SK-N-SH (cell line): ENCODE data around the gene PTPN4. TPM values are rescaled to one million over a fixed set of nuclear protein-coding genes. Genes with fewer than 3 reads are reported as not detected.
A peak's percentile ranks its signal among the peaks of the same experiment; 100 is the strongest.

ENCODE experiments used
- CTCF ChIA-PET: fragments of 300-600, 350-600 bp; formaldehyde crosslinking; extraction: SDS; loops from one replicate; lab custom pipeline; 2021; lab: Yijun Ruan, JAX
- POLR2A ChIA-PET: fragments of 350-600 bp; sonication (Branson Sonifier 250); formaldehyde crosslinking; extraction: SDS; loops from one replicate; lab custom pipeline; 2020; ENCODE audit warnings: antibody characterized with exemption, inconsistent platforms; lab: Yijun Ruan, JAX
- DNase-seq: peaks from one replicate; pipeline ENCODE4 v3.0.0; 2012
- H2AFZ ChIP-seq: fragments of 200-600 bp; sonication (generic); 2 replicates; pipeline ENCODE4 v1.8.1; 2016; ENCODE audit warnings: antibody characterized with exemption, mild to moderate bottlenecking, low read depth
- H3F3A ChIP-seq: fragments of 200-600 bp; sonication (generic); replicated peaks from 2 replicates; pipeline ENCODE3; 2016; ENCODE audit warnings: antibody characterized with exemption, mild to moderate bottlenecking; ENCODE audit not compliant: insufficient read depth
- H3K27ac ChIP-seq, 2 experiments: fragments of 200-500 bp in 1 of 2; fragments of 200-600 bp in 1 of 2; sonication (Bioruptor generic) in 1 of 2; sonication (generic), shearing (Covaris generic) in 1 of 2; 2 replicates each; pipeline versions ENCODE4 v1.5.1 to v1.6.1; 2014 to 2016; ENCODE audit warnings: low read depth in 2 of 2, inconsistent platforms in 1 of 2, low read length in 1 of 2, mild to moderate bottlenecking in 1 of 2, mixed read lengths in 1 of 2
- H3K27me3 ChIP-seq: fragments of 200-600 bp; sonication (generic), shearing (Covaris generic); 2 replicates; pipeline ENCODE4 v1.6.1; 2016; ENCODE audit warnings: mixed run types; ENCODE audit not compliant: insufficient read depth
- H3K36me3 ChIP-seq, 2 experiments: fragments of 200-500 bp in 1 of 2; fragments of 200-600 bp in 1 of 2; sonication (Bioruptor generic) in 1 of 2; sonication (generic) in 1 of 2; replicated peaks in 1 of 2; 2 replicates each; pipeline versions ENCODE3 to v1.5.1; 2014 to 2016; ENCODE audit warnings: low read length in 1 of 2, mild to moderate bottlenecking in 1 of 2; ENCODE audit not compliant: insufficient read depth in 2 of 2, control insufficient read depth in 1 of 2
- H3K4me1 ChIP-seq, 2 experiments: fragments of 200-500 bp in 1 of 2; fragments of 200-600 bp in 1 of 2; sonication (Bioruptor generic) in 1 of 2; sonication (generic), shearing (Covaris generic) in 1 of 2; 2 replicates each; pipeline versions ENCODE4 v1.5.1 to v1.6.1; 2014 to 2016; ENCODE audit warnings: low read depth in 1 of 2, low read length in 1 of 2, mixed run types in 1 of 2; ENCODE audit not compliant: insufficient read depth in 2 of 2, control insufficient read depth in 1 of 2
- H3K4me2 ChIP-seq: fragments of 200-600 bp; sonication (generic), shearing (Covaris generic); 2 replicates; pipeline ENCODE4 v1.6.1; 2017; ENCODE audit warnings: mixed run types
- H3K4me3 ChIP-seq, 2 experiments: fragments of 200-500 bp in 1 of 2; fragments of 200-600 bp in 1 of 2; sonication (Bioruptor generic) in 1 of 2; sonication (generic), shearing (Covaris generic) in 1 of 2; 2 replicates each; pipeline versions ENCODE4 v1.5.1 to v1.8.1; 2014 to 2016; ENCODE audit warnings: low read depth in 2 of 2, inconsistent platforms in 1 of 2, low read length in 1 of 2, mild to moderate bottlenecking in 1 of 2, mixed read lengths in 1 of 2, moderate library complexity in 1 of 2
- H3K79me2 ChIP-seq: fragments of 200-600 bp; sonication (generic); 2 replicates; pipeline ENCODE4 v1.8.1; 2017; ENCODE audit warnings: mild to moderate bottlenecking; ENCODE audit not compliant: insufficient read depth
- H3K9ac ChIP-seq: fragments of 200-600 bp; sonication (generic); 2 replicates; pipeline ENCODE4 v1.6.1; 2017; ENCODE audit warnings: mixed run types
- H3K9me2 ChIP-seq: fragments of 200-600 bp; sonication (generic); 2 replicates; pipeline ENCODE4 v1.6.1; 2017; ENCODE audit warnings: mixed run types
- H3K9me3 ChIP-seq: fragments of 200-600 bp; sonication (generic); 2 replicates; pipeline ENCODE4 v1.6.1; 2017; ENCODE audit warnings: mixed run types, mild to moderate bottlenecking, moderate library complexity
- H4K20me1 ChIP-seq: fragments of 200-600 bp; sonication (generic); 2 replicates; pipeline ENCODE4 v1.6.1; 2017; ENCODE audit warnings: mild to moderate bottlenecking, mixed run types; ENCODE audit not compliant: insufficient read depth
- CHD2 ChIP-seq: fragments of 150-350 bp; IDR thresholded peaks from 2 replicates; pipeline ENCODE4 v1.6.1; 2018; ENCODE audit warnings: low read length; ENCODE audit not compliant: partially characterized antibody
- FOSL2 ChIP-seq: IDR thresholded peaks from 2 replicates; pipeline ENCODE4 v1.4.0; 2012; ENCODE audit warnings: low read depth, mild to moderate bottlenecking, moderate library complexity, borderline replicate concordance
- FOXJ3 ChIP-seq: sonication (generic); formaldehyde crosslinking; IDR thresholded peaks from 2 replicates; pipeline ENCODE4 v1.5.1; 2020; ENCODE audit warnings: mild to moderate bottlenecking, missing genetic modification reagents
- FOXM1 ChIP-seq: IDR thresholded peaks from 2 replicates; pipeline ENCODE4 v1.4.0; 2012; ENCODE audit warnings: low read depth, mild to moderate bottlenecking
- GABPA ChIP-seq: IDR thresholded peaks from 2 replicates; pipeline ENCODE4 v1.4.0; 2012; ENCODE audit warnings: low read depth, mild to moderate bottlenecking
- IRF3 ChIP-seq: fragments of 150-350 bp; IDR thresholded peaks from 2 replicates; pipeline ENCODE4 v1.6.1; 2016; ENCODE audit warnings: mild to moderate bottlenecking, low read depth, low read length
- JUND ChIP-seq: IDR thresholded peaks from 2 replicates; pipeline ENCODE4 v1.4.0; 2012
- MEF2A ChIP-seq: IDR thresholded peaks from 2 replicates; pipeline ENCODE4 v1.4.0; 2012; ENCODE audit warnings: low read depth, borderline replicate concordance
- MXI1 ChIP-seq: IDR thresholded peaks from 2 replicates; pipeline ENCODE4 v1.6.1; 2012; ENCODE audit warnings: mild to moderate bottlenecking, low read depth, low read length, improper control_type of control experiment
- NFIC ChIP-seq: IDR thresholded peaks from 2 replicates; pipeline ENCODE4 v1.4.0; 2012; ENCODE audit warnings: borderline replicate concordance
- PBX3 ChIP-seq: IDR thresholded peaks from 2 replicates; pipeline ENCODE4; 2012
- RCOR1 ChIP-seq: fragments of 150-350 bp; IDR thresholded peaks from 2 replicates; pipeline ENCODE4 v1.6.1; 2017; ENCODE audit warnings: antibody characterized with exemption, low read length
- REST ChIP-seq: IDR thresholded peaks from 2 replicates; pipeline ENCODE4 v1.6.1; 2012; ENCODE audit warnings: mild to moderate bottlenecking, low read depth, low read length, moderate library complexity
- SMC3 ChIP-seq: IDR thresholded peaks from 2 replicates; pipeline ENCODE4 v1.6.1; 2012; ENCODE audit warnings: low read depth, low read length, improper control_type of control experiment
- TAF1 ChIP-seq: IDR thresholded peaks from 2 replicates; pipeline ENCODE4 v1.6.1; 2012; ENCODE audit warnings: low read depth, mild to moderate bottlenecking, low read length, moderate library complexity, borderline replicate concordance
- TEAD4 ChIP-seq: IDR thresholded peaks from 2 replicates; pipeline ENCODE4 v1.4.0; 2012; ENCODE audit warnings: mild to moderate bottlenecking, borderline replicate concordance; ENCODE audit not compliant: insufficient read depth
- YY1 ChIP-seq: IDR thresholded peaks from 2 replicates; pipeline ENCODE4 v1.4.0; 2012; ENCODE audit warnings: low read depth, mild to moderate bottlenecking
- ZBTB33 ChIP-seq: IDR thresholded peaks from 2 replicates; pipeline ENCODE4 v1.4.0; 2012; ENCODE audit warnings: low read depth, borderline replicate concordance
- WGBS: methylation state at CpG from one replicate; pipeline ENCODE4 v1.1.6; 2017; ENCODE audit warnings: low lambda C conversion rate; 5-methylcytosine and 5-hydroxymethylcytosine counted together
- polyA plus RNA-seq, 3 experiments: library from polyadenylated mRNA; depleted of rRNA; stranded (reverse); fragments of >200 nt; gene quantifications; 2 replicates each; pipeline ENCODE4 v1.2.3, GENCODE V29; 2012

Gene PTPN4
- polyA plus RNA-seq, 1 of the 3 experiments (the other 2 are of a cell fraction), result 6.2 TPM

- no peak overlapping the region; a peak in 2 of 4 replicates for H3K4me3 ChIP-seq
- peaks cover 0 to 21% of the 10 kb centered on the region in 2 experiments; a peak in 2 of 4 replicates for H3K4me1 ChIP-seq
- ChIA-PET CTCF (interaction anchor here (1.4 kb wide), 1 partner anchor 17 kb away, joined by 3 read pairs; no protein-coding TSS in a partner anchor), POLR2A (no interaction called here)
- H3K27ac ChIP-seq, result peak overlapping the region; percentile 9 to 67; a peak in 3 of 4 replicates
- no peak overlapping the region for H2AFZ ChIP-seq
- peak overlapping the region; percentile 10; the same call in 1 of the 2 replicates for H3K9ac ChIP-seq
- WGBS, result 44% methylated on average over 6 of the region's 6 CpGs
- peaks cover 3% of the 10 kb centered on the region; the same call in 1 of the 2 replicates for H3K9me3 ChIP-seq
- no peaks in the 10 kb centered on the region for H3K9me2 ChIP-seq
- H3K4me2 ChIP-seq, result peak overlapping the region; percentile 42
- TF ChIP-seq FOXM1, result no peak
- TF ChIP-seq SMC3, result no peak
- no peak for TF ChIP-seq TEAD4
- no peak for TF ChIP-seq CHD2
- no peak for TF ChIP-seq REST
- no peak for TF ChIP-seq FOXJ3 (CRISPR knock-in tag)
- TF ChIP-seq MEF2A, result no peak
- TF ChIP-seq ZBTB33, result no peak
- no peak for TF ChIP-seq JUND
- peak; percentile 46 for TF ChIP-seq NFIC
- TF ChIP-seq IRF3, result no peak
- TF ChIP-seq GABPA, result no peak
- peak; percentile 27; the same call in 1 of the 2 replicates for TF ChIP-seq PBX3
- no peak for TF ChIP-seq MXI1
- no peak for TF ChIP-seq YY1
- no peak for TF ChIP-seq TAF1
- TF ChIP-seq RCOR1, result no peak
- TF ChIP-seq FOSL2, result peak; percentile 16; the same call in 1 of the 2 replicates
- peaks cover 22% of the 10 kb centered on the region for H3K79me2 ChIP-seq
- no peaks in the 10 kb centered on the region for H3K27me3 ChIP-seq
- DNase-seq, result no peak
- peaks cover 24% of the 10 kb centered on the region for H3F3A ChIP-seq
- H3K36me3 ChIP-seq, result peaks cover 0 to 13% of the 10 kb centered on the region in 2 experiments
- H4K20me1 ChIP-seq, result no peaks in the 10 kb centered on the region
Measured at GRCh38 chr2:119809339-119810048, 49.8 kb downstream of the PTPN4 start.
